RWPE2 (cell line): Measurements from ENCODE around the gene GAS7.

Experiments
- ATAC-seq: fragments of 200-7000 bp; cut with Tn5 transposase; 3 replicates; pipeline ENCODE4 v1.9.1; 2021; ENCODE audit warnings: low read depth
- DNase-seq: peaks from one replicate; pipeline ENCODE4 v3.0.0-alpha.2; 2020; ENCODE audit warnings: low spot score
- H3K27ac ChIP-seq: fragments of 450-650 bp; 2 replicates; pipeline ENCODE4 v1.5.1; 2017; ENCODE audit warnings: mild to moderate bottlenecking; ENCODE audit not compliant: poor library complexity, severe bottlenecking
- H3K27me3 ChIP-seq: fragments of 250-450 bp; sonication (Bioruptor Pico); 2 replicates; pipeline ENCODE4 v1.5.1; 2021; ENCODE audit warnings: mild to moderate bottlenecking, moderate library complexity; ENCODE audit not compliant: insufficient read depth, poor library complexity, severe bottlenecking
- H3K36me3 ChIP-seq: fragments of 250-450 bp; sonication (Bioruptor Pico); 2 replicates; pipeline ENCODE4 v1.5.1; 2020; ENCODE audit warnings: low read depth, mild to moderate bottlenecking, moderate library complexity
- H3K4me1 ChIP-seq: fragments of 250-450 bp; sonication (Bioruptor Pico); 2 replicates; pipeline ENCODE4 v1.5.1; 2021; ENCODE audit warnings: mild to moderate bottlenecking, moderate library complexity; ENCODE audit not compliant: insufficient read depth, poor library complexity, severe bottlenecking
- H3K4me3 ChIP-seq: fragments of 250-450 bp; sonication (Bioruptor Pico); 2 replicates; pipeline ENCODE4 v1.5.1; 2021; ENCODE audit warnings: mild to moderate bottlenecking, moderate library complexity; ENCODE audit not compliant: severe bottlenecking
- H3K9me3 ChIP-seq: fragments of 250-450 bp; sonication (Bioruptor Pico); 2 replicates; pipeline ENCODE4 v1.5.1; 2021; ENCODE audit warnings: mild to moderate bottlenecking, moderate library complexity; ENCODE audit not compliant: severe bottlenecking
- TF ChIP-seq, protein P1 (sequence below): fragments of 450-650 bp; IDR thresholded peaks from one replicate; pipeline ENCODE4 v1.5.1; 2017; ENCODE audit warnings: mild to moderate bottlenecking, moderate library complexity; ENCODE audit not compliant: poor library complexity, severe bottlenecking

Gene GAS7

DNA sequence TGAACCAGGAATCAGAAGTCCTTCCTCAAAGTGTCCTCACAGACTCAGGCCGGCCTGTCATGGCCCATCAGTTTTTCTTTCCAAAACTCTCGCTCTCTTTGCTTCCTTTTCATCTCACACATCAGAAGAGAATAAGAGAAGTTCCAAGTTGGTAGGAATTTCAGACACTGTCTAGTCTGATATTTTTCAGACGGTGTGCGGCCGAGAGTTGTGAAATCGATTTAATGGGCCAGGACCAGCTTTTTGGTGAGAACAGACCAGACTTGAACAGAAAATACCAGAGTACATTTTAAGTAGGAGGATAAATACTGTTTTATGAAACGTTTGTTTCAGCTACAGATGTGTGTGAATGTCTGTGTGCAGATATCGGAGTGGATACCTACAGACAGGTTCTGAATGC, 268.5 kb downstream of the GAS7 start:
- Histone ChIP-seq H3K27ac (no peak overlapping the region), H3K36me3 (no peaks in the 10 kb centered on the region)

DNA sequence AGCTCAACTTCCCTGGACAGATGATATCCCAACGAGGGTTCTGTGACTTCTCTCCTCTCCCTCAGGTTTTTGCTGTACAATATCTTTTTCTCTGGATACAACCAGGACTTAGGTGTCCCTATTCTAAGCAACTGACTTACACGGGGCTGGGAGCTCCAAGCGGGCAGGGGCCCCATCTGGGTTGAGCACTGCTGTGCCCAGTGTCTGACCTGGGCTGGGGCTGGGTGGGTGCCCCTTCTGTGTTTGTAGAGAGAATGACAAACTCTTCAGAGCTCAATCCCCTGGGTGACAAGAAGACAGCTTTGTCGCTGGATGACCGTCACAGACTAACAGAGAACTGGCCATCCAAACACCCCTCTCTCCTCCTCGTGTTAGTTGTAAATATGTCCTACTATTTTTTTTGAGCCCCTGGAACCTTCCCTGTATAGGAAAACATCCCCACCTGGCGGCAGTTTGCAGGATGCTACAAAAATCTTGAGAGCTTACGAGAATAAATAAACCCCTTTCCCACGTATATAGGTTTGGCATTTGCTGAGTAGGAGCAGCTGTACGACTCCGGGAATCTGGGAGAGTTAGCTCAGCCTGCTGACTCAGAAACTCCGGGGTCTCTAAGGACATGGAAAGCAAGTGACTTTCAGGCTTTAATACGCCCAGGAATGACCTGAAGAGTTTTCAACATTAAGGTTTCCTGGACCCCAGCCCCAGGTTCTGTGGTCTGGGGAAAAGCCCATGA, 269.6 kb downstream of the GAS7 start:
- no peaks in the 10 kb centered on the region for H3K36me3 ChIP-seq
- DNase-seq = no peak

More for the DNA sequence above, 268.5 kb downstream of the GAS7 start:
- H3K27me3 ChIP-seq = no peaks in the 10 kb centered on the region
- ATAC-seq = no peak
- no peaks in the 10 kb centered on the region for H3K4me1 ChIP-seq
- H3K9me3 ChIP-seq = no peaks in the 10 kb centered on the region
- DNase-seq = no peak
- TF ChIP-seq, protein P1, sequence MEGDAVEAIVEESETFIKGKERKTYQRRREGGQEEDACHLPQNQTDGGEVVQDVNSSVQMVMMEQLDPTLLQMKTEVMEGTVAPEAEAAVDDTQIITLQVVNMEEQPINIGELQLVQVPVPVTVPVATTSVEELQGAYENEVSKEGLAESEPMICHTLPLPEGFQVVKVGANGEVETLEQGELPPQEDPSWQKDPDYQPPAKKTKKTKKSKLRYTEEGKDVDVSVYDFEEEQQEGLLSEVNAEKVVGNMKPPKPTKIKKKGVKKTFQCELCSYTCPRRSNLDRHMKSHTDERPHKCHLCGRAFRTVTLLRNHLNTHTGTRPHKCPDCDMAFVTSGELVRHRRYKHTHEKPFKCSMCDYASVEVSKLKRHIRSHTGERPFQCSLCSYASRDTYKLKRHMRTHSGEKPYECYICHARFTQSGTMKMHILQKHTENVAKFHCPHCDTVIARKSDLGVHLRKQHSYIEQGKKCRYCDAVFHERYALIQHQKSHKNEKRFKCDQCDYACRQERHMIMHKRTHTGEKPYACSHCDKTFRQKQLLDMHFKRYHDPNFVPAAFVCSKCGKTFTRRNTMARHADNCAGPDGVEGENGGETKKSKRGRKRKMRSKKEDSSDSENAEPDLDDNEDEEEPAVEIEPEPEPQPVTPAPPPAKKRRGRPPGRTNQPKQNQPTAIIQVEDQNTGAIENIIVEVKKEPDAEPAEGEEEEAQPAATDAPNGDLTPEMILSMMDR = no peak
- no peak overlapping the region for H3K4me3 ChIP-seq

DNA sequence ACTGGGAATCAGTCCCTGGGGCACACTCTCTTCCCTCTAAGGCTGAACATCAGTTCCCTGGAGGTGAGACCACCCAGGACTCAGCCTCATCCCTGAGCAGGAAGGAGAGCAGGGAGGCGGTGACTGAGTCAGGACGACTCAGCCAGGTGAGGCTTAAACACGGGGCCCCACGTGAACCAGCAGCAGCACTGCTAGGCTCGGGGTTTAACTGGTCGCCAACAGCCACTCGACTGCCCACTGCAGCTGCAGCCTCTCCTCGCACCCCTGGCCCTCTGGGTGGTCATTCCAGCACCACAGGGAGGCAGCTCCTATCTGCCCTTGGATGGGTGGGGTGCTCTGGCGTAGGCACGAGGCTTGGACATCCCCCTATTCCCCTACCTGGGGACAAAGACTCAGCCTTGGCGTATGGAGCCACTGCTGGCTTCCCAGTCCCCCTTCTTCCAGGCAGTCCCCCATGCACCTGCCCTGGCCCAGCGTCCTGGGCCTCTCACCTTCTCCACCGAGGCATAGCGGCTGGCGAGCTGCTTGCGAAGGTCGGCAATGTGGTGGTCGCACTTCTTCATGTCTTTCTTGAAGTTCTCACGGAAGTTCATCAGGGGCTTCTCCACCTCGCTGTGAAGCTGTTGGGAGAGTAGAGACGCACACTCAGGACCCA, 272.1 kb downstream of the GAS7 start:
- H3K9me3 ChIP-seq = no peaks in the 10 kb centered on the region
- no peaks in the 10 kb centered on the region for H3K4me1 ChIP-seq
- DNase-seq (no peak), ATAC-seq (no peak)
- no peaks in the 10 kb centered on the region for H3K36me3 ChIP-seq
- TF ChIP-seq, protein P1 = no peak
- no peak overlapping the region for H3K27ac ChIP-seq
- H3K4me3 ChIP-seq = no peak overlapping the region
- no peaks in the 10 kb centered on the region for H3K27me3 ChIP-seq

More for the DNA sequence above, 269.6 kb downstream of the GAS7 start:
- no peaks in the 10 kb centered on the region for H3K4me1 ChIP-seq
- ATAC-seq = peak; percentile 72
- no peak overlapping the region for H3K27ac ChIP-seq
- H3K27me3 ChIP-seq = no peaks in the 10 kb centered on the region
- no peaks in the 10 kb centered on the region for H3K9me3 ChIP-seq
- H3K4me3 ChIP-seq = no peak overlapping the region
- TF ChIP-seq, protein P1 = peak; percentile 78

DNA sequence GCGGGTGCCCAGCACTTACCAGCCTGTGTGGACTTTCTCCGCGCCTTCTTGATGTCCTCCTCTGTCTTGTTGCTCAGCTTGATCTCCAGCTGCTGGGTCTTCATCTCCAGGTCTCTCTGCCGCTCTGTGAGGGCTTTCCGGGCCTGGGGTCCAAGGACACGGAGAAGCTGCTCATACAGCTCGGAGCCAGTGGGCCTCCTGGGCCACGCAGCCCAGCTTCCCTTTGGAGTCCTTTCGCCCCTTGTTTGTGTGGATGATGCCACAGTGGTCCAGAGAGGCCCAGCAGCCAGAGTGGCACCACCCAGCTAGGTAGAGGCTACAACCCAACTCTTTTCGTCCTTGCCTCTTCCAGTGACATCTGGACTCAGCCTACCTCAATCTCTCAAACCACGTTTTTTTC, 272.9 kb downstream of the GAS7 start:
- ATAC-seq (no peak), DNase-seq (no peak)
- Histone ChIP-seq H3K27ac (no peak overlapping the region), H3K9me3 (no peaks in the 10 kb centered on the region), H3K4me1 (no peaks in the 10 kb centered on the region), H3K27me3 (no peaks in the 10 kb centered on the region), H3K4me3 (no peak overlapping the region), H3K36me3 (no peaks in the 10 kb centered on the region)
- TF ChIP-seq, protein P1 = no peak

DNA sequence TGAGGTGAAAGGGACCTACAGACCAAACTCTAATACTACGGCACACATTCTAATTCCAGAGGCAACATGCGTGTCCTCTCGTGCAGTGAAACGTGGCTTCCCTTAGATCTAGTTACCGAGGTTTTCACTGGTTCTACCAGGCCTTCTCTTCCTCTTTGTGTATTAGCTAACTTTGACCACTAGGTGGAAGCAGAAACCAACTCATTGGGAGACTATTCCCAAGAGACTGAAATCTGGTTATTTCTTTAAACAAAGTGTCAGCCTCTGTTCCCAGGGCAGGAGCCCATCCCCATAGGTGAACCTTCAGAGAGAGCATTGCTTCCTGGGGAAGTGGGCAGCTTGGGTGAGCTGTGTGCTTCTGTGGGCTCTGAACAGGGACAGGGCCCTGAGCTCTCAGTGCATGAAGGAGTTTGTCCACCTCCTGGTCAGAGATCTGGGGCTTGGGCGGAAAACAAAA, 273.6 kb downstream of the GAS7 start:
- H3K36me3 ChIP-seq = no peaks in the 10 kb centered on the region
- H3K4me1 ChIP-seq = no peaks in the 10 kb centered on the region
- DNase-seq (no peak), ATAC-seq (peak; percentile 75)
- H3K9me3 ChIP-seq = no peaks in the 10 kb centered on the region
- TF ChIP-seq, protein P1 = peak; percentile 84
- no peaks in the 10 kb centered on the region for H3K27me3 ChIP-seq
- H3K4me3 ChIP-seq = no peak overlapping the region
- no peak overlapping the region for H3K27ac ChIP-seq
